GM23248 (cell line): ENCODE results near the gene EPS8. TPM values are rescaled to one million over a fixed set of nuclear protein-coding genes. Genes with fewer than 3 reads are reported as not detected.

ENCODE experiments used
- DNase-seq: peaks from one replicate; pipeline ENCODE4 v3.0.0-alpha.2; 2015
- H2AFZ ChIP-seq: fragments of 200-600 bp; sonication (generic); 2 replicates; pipeline ENCODE4 v1.6.1; 2016; ENCODE audit warnings: antibody characterized with exemption
- H3F3A ChIP-seq: fragments of 200-600 bp; sonication (generic); 2 replicates; pipeline ENCODE4 v1.6.1; 2016; ENCODE audit warnings: mild to moderate bottlenecking, antibody characterized with exemption, mixed run types; ENCODE audit not compliant: insufficient read depth
- H3K27ac ChIP-seq: fragments of 200-600 bp; sonication (generic); 2 replicates; pipeline ENCODE4 v1.5.1; 2016; ENCODE audit warnings: mild to moderate bottlenecking
- H3K27me3 ChIP-seq: fragments of 200-600 bp; sonication (generic); replicated peaks from 2 replicates; pipeline ENCODE4 v1.6.1; 2016; ENCODE audit warnings: mild to moderate bottlenecking; ENCODE audit not compliant: insufficient read depth
- H3K36me3 ChIP-seq: fragments of 200-600 bp; sonication (generic); 2 replicates; pipeline ENCODE4 v1.6.1; 2016; ENCODE audit warnings: low read depth, mild to moderate bottlenecking
- H3K4me1 ChIP-seq: fragments of 200-600 bp; sonication (generic); 2 replicates; pipeline ENCODE4 v1.6.1; 2016; ENCODE audit warnings: mild to moderate bottlenecking; ENCODE audit not compliant: insufficient read depth
- H3K4me2 ChIP-seq: fragments of 200-600 bp; sonication (generic); one replicate; pipeline ENCODE4 v1.6.1; 2016; ENCODE audit warnings: mild to moderate bottlenecking; ENCODE audit not compliant: unreplicated experiment
- H3K4me3 ChIP-seq: fragments of 200-600 bp; sonication (generic); 2 replicates; pipeline ENCODE4 v1.5.1; 2016; ENCODE audit warnings: mild to moderate bottlenecking
- H3K79me2 ChIP-seq: fragments of 200-600 bp; sonication (generic); 2 replicates; pipeline ENCODE4 v1.6.1; 2016; ENCODE audit warnings: mild to moderate bottlenecking; ENCODE audit not compliant: insufficient read depth
- H3K9ac ChIP-seq: fragments of 200-600 bp; sonication (generic); 2 replicates; pipeline ENCODE4 v1.6.1; 2016; ENCODE audit warnings: mild to moderate bottlenecking
- H3K9me2 ChIP-seq: fragments of 200-600 bp; sonication (generic); 2 replicates; pipeline ENCODE4 v1.6.1; 2016; ENCODE audit warnings: mixed run types, mild to moderate bottlenecking, moderate library complexity; ENCODE audit not compliant: insufficient read depth
- H3K9me3 ChIP-seq: fragments of 200-600 bp; sonication (generic); one replicate; pipeline ENCODE4 v1.6.1; 2017; ENCODE audit warnings: low read depth
- H4K20me1 ChIP-seq: fragments of 200-600 bp; sonication (generic); 2 replicates; pipeline ENCODE4 v1.6.0; 2016; ENCODE audit not compliant: insufficient read depth
- EZH2 ChIP-seq: fragments of 200-600 bp; sonication (generic); IDR thresholded peaks from 2 replicates; pipeline ENCODE4 v1.6.1; 2018; ENCODE audit warnings: antibody characterized with exemption, mild to moderate bottlenecking; ENCODE audit not compliant: insufficient read depth, poor library complexity, severe bottlenecking
- EZH2phosphoT487 ChIP-seq: fragments of 200-600 bp; sonication (generic); IDR thresholded peaks from 2 replicates; pipeline ENCODE4 v1.6.1; 2018; ENCODE audit warnings: antibody characterized with exemption, moderate library complexity, mild to moderate bottlenecking, low read depth; ENCODE audit not compliant: insufficient read depth
- WGBS, 2 experiments: methylation state at CpG; one replicate each; pipeline ENCODE4 v1.1.6; 2015 to 2017; ENCODE audit warnings: low lambda C conversion rate in 2 of 2, low coverage in 1 of 2; ENCODE audit errors: missing lambda C conversion rate in 2 of 2; 5-methylcytosine and 5-hydroxymethylcytosine counted together
- in situ Hi-C: fragments of 300-500 bp; cut with MboI; formaldehyde crosslinking; loops from 2 replicates; pipeline ENCODE4 v1.15.0; 2020
- polyA plus RNA-seq: library from polyadenylated mRNA; unstranded; fragments of >200 nt; fragmentation: Nextera tagmentation; extraction: Ambion mirVana; gene quantifications from 2 replicates; pipeline ENCODE4 v1.2.1, GENCODE V29; 2016
- total RNA-seq: library from RNA; depleted of rRNA; stranded (reverse); fragments of >200 nt; shearing (Covaris generic); gene quantifications from 2 replicates; pipeline ENCODE4 v1.2.3, GENCODE V29; 2014

Gene EPS8
- total and polyA plus RNA-seq, 2 experiments from 2014 or later: 103 to 107 TPM

DNA sequence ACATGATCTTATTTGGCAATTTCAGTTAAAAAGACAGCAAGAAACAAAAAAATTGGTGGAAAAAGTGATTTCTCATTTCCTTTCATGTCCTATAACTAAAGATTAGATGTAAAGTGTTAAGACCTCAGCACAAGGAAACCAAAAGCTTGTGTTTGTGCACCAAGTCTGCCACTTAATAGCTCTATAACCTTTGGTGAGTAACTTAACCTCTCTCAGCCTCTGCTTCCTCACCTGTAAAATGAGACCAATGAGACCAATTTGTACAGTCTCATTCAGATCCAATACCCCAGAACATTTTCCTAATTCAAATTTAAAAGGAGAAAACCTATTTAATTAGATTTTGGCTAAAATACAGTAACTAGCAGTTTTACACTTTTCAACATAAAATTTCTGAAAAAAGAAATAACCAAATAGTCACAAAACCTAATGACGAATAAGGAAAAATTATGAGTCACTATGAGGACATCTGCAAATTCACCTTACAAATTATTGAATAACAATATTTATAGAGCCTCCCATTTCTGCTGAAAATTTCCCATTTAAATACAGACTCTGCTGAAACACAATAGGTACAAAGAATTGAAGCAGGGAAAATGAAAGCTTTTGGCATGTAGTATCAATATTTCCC lies 71.1 kb downstream of the EPS8 start:
- H3K9ac ChIP-seq: peak overlapping the region; percentile 26; the same call in 1 of the 2 replicates
- H4K20me1 ChIP-seq: no peaks in the 10 kb centered on the region
- no peaks in the 10 kb centered on the region for H3K36me3 ChIP-seq
- H3K4me3 ChIP-seq: no peak overlapping the region
- no peaks in the 10 kb centered on the region for H3K27me3 ChIP-seq
- peaks cover 98% of the 10 kb centered on the region for H3K79me2 ChIP-seq
- peak overlapping the region; percentile 18 for H3K4me2 ChIP-seq
- peak overlapping the region; percentile 59 for H3K27ac ChIP-seq
- no peak for DNase-seq
- H3K4me1 ChIP-seq: peaks cover 60% of the 10 kb centered on the region
- H3K9me2 ChIP-seq: no peaks in the 10 kb centered on the region
- no peaks in the 10 kb centered on the region for H3K9me3 ChIP-seq
- H3F3A ChIP-seq: peaks cover 21% of the 10 kb centered on the region
- WGBS, 2 experiments: 37 to 59% methylated on average over 1 of the region's 1 CpG
- no peak for TF ChIP-seq EZH2
- TF ChIP-seq EZH2phosphoT487: no peak
- in situ Hi-C loops: no loop called here
- no peak overlapping the region for H2AFZ ChIP-seq

DNA sequence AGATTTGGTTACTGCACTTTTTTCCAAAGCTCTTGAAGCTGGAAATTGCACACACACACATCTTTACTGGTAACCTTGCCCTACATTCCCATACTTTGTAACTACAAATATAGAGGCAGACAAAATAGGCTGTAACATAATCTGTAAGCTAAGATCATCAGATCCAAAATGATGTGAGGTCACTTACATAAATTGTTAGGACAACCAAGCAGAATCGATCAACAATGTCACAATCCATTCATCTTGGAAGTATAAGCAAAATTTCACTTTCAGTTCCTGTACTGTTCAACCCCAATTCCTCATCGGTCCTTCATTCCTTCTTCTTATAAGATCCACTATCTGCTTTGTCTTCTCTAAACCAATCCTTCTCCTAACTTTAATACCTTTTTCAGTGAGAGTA lies 72.6 kb downstream of the EPS8 start:
- no peak overlapping the region for H3K4me2 ChIP-seq
- no peak overlapping the region for H3K4me3 ChIP-seq
- TF ChIP-seq EZH2phosphoT487: no peak
- no peak for TF ChIP-seq EZH2
- no peaks in the 10 kb centered on the region for H3K27me3 ChIP-seq
- H3F3A ChIP-seq: peaks cover 21% of the 10 kb centered on the region
- H3K9me3 ChIP-seq: no peaks in the 10 kb centered on the region
- WGBS, 2 experiments: 95 to 97% methylated on average over 2 of the region's 2 CpGs
- peaks cover 100% of the 10 kb centered on the region for H3K79me2 ChIP-seq
- H3K36me3 ChIP-seq: no peaks in the 10 kb centered on the region
- no peaks in the 10 kb centered on the region for H3K9me2 ChIP-seq
- in situ Hi-C loops: no loop called here
- H4K20me1 ChIP-seq: no peaks in the 10 kb centered on the region
- no peak overlapping the region for H2AFZ ChIP-seq
- no peak overlapping the region for H3K9ac ChIP-seq
- no peak overlapping the region for H3K27ac ChIP-seq
- H3K4me1 ChIP-seq: peaks cover 52% of the 10 kb centered on the region
- DNase-seq: no peak

GRCh38 chr12:15714256-15714655 lies 74.9 kb downstream of the EPS8 start:
- Histone ChIP-seq H3K27me3 (no peaks in the 10 kb centered on the region), H3K9ac (no peak overlapping the region), H3K79me2 (peaks cover 100% of the 10 kb centered on the region), H3K4me2 (no peak overlapping the region), H3K27ac (no peak overlapping the region), H4K20me1 (no peaks in the 10 kb centered on the region), H3K9me2 (no peaks in the 10 kb centered on the region), H3F3A (peaks cover 6% of the 10 kb centered on the region; the same call in 1 of the 2 replicates), H3K9me3 (no peaks in the 10 kb centered on the region), H3K4me3 (no peak overlapping the region), H3K4me1 (peaks cover 29% of the 10 kb centered on the region), H2AFZ (no peak overlapping the region), H3K36me3 (no peaks in the 10 kb centered on the region)
- TF ChIP-seq EZH2 (no peak), EZH2phosphoT487 (no peak)
- WGBS, 2 experiments: 95 to 100% methylated on average over 2 of the region's 2 CpGs
- in situ Hi-C loops: no loop called here
- no peak for DNase-seq

DNA sequence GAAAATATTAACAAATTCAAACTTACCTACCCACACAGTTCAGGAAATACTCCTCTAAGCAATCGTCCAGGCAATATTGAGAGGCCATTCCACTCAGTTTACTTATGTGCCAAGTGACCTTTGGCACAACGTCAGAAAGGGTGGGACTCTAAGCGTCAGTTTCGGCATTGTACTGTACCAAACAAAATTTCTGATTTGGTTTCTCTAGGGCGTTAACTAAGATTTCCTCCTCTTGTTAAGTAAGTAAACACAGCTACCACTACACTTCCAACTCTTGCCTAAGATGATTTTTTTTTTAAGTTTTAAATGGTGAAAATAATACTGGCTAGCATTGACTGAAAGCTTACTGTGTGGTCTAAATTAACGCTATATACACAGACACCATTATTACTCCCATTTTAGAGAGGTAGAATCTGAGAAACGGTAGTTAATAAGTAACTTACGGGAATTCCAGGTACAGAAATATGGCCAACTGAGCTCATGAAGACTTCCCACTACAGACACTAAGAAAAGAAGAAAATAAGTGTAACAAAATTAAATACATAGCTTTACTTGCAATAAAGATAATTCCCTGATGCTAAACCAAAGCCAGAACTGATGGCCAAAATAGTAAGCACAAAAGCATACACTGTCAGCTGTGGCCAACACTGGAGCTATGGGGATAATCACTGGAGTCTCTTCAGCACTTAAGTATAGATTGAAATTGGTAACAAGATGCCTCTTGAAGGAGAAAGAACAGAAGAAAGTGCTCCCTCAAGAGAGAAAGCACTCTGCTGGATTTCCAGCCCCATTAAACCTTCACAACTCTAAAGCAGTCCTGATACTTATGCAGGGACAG lies 76.1 kb downstream of the EPS8 start:
- TF ChIP-seq EZH2 (no peak), EZH2phosphoT487 (no peak)
- no peak overlapping the region for H3K4me2 ChIP-seq
- 87 to 89% methylated on average over 8 of the region's 8 CpGs for WGBS, 2 experiments
- DNase-seq: no peak
- no peaks in the 10 kb centered on the region for H3F3A ChIP-seq
- no peak overlapping the region for H2AFZ ChIP-seq
- no peaks in the 10 kb centered on the region for H3K9me2 ChIP-seq
- no peaks in the 10 kb centered on the region for H3K27me3 ChIP-seq
- H3K4me3 ChIP-seq: no peak overlapping the region
- no peaks in the 10 kb centered on the region for H3K9me3 ChIP-seq
- no peak overlapping the region for H3K27ac ChIP-seq
- in situ Hi-C loops: no loop called here
- no peak overlapping the region for H3K9ac ChIP-seq
- H4K20me1 ChIP-seq: no peaks in the 10 kb centered on the region
- H3K4me1 ChIP-seq: peaks cover 17% of the 10 kb centered on the region
- no peaks in the 10 kb centered on the region for H3K36me3 ChIP-seq
- H3K79me2 ChIP-seq: peaks cover 100% of the 10 kb centered on the region
